Neural progenitor cell (in vitro differentiated cells): Measurements from ENCODE around the gene RFX6. TPM values are rescaled to one million over a fixed set of nuclear protein-coding genes. Genes with fewer than 3 reads are reported as not detected.

ENCODE experiments used
- DNase-seq: peaks from one replicate; pipeline ENCODE4 v3.0.0-alpha.2; 2016; ENCODE audit warnings: low spot score
- H2AFZ ChIP-seq: fragments of 200-600 bp; sonication (generic); replicated peaks from 2 replicates; pipeline ENCODE4 v1.6.1; 2016; ENCODE audit warnings: antibody characterized with exemption
- H3F3A ChIP-seq: fragments of 200-600 bp; sonication (generic); 2 replicates; pipeline ENCODE4 v1.6.1; 2016; ENCODE audit warnings: antibody characterized with exemption, low read depth
- H3K27ac ChIP-seq: fragments of 200-600 bp; sonication (generic); 2 replicates; pipeline ENCODE4 v1.5.1; 2016; ENCODE audit warnings: mild to moderate bottlenecking
- H3K27me3 ChIP-seq: fragments of 200-600 bp; sonication (generic); 2 replicates; pipeline ENCODE4 v1.6.1; 2016; ENCODE audit warnings: mild to moderate bottlenecking, moderate library complexity
- H3K36me3 ChIP-seq: fragments of 200-600 bp; sonication (generic); 2 replicates; pipeline ENCODE4 v1.5.1; 2016
- H3K4me1 ChIP-seq: fragments of 200-600 bp; sonication (generic); 2 replicates; pipeline ENCODE4 v1.6.1; 2016; ENCODE audit warnings: mixed run types
- H3K4me2 ChIP-seq: fragments of 200-600 bp; sonication (generic); 2 replicates; pipeline ENCODE4 v1.6.1; 2016
- H3K4me3 ChIP-seq: fragments of 200-600 bp; sonication (generic); 2 replicates; pipeline ENCODE4 v1.5.1; 2016
- H3K79me2 ChIP-seq: fragments of 200-600 bp; sonication (generic); 2 replicates; pipeline ENCODE4 v1.6.1; 2016; ENCODE audit warnings: low read depth
- H3K9ac ChIP-seq: fragments of 200-600 bp; sonication (generic); 2 replicates; pipeline ENCODE4 v1.6.1; 2016
- H3K9me3 ChIP-seq: fragments of 200-600 bp; sonication (generic); 2 replicates; pipeline ENCODE4 v1.5.1; 2016; ENCODE audit warnings: low read depth
- H4K20me1 ChIP-seq: fragments of 200-600 bp; sonication (generic); 2 replicates; pipeline ENCODE4 v1.6.1; 2016; ENCODE audit warnings: low read depth
- H3K27ac Mint-ChIP-seq: 3 replicates; pipeline ENCODE4 v1.8.0; 2021; ENCODE audit warnings: mixed read lengths
- H3K27me3 Mint-ChIP-seq: 2 replicates; pipeline ENCODE4 v1.8.0; 2022; ENCODE audit warnings: low read depth, mild to moderate bottlenecking, inconsistent platforms, moderate library complexity, mixed read lengths; ENCODE audit not compliant: insufficient read depth
- H3K36me3 Mint-ChIP-seq: 3 replicates; pipeline ENCODE4 v1.8.0; 2021; ENCODE audit warnings: mixed read lengths
- H3K4me1 Mint-ChIP-seq: 3 replicates; pipeline ENCODE4 v1.8.0; 2021; ENCODE audit warnings: mixed read lengths
- H3K4me3 Mint-ChIP-seq: 3 replicates; pipeline ENCODE4 v1.8.0; 2021; ENCODE audit warnings: mild to moderate bottlenecking, moderate library complexity, mixed read lengths
- H3K9me3 Mint-ChIP-seq: 3 replicates; pipeline ENCODE4 v1.8.0; 2020; ENCODE audit warnings: mixed read lengths
- EZH2 ChIP-seq: fragments of 200-600 bp; sonication (generic); IDR thresholded peaks from 2 replicates; pipeline ENCODE4 v1.6.1; 2017; ENCODE audit warnings: antibody characterized with exemption, mild to moderate bottlenecking, moderate library complexity
- EZH2phosphoT487 ChIP-seq: fragments of 200-600 bp; sonication (generic); IDR thresholded peaks from 2 replicates; pipeline ENCODE4 v1.6.1; 2017; ENCODE audit warnings: antibody characterized with exemption
- total RNA-seq: library from RNA; depleted of rRNA; stranded (reverse); fragments of >200 nt; gene quantifications from 2 replicates; pipeline ENCODE4 v1.2.3, GENCODE V29; 2015; ENCODE audit warnings: low replicate concordance
- TF ChIP-seq, protein P1 (sequence below): fragments of 200-600 bp; sonication (generic); IDR thresholded peaks from 2 replicates; pipeline ENCODE4 v1.5.1; 2017; ENCODE audit warnings: antibody characterized with exemption, mild to moderate bottlenecking

RFX6 gene
- total RNA-seq, 1 donor from 2014 or later = not detected

DNA sequence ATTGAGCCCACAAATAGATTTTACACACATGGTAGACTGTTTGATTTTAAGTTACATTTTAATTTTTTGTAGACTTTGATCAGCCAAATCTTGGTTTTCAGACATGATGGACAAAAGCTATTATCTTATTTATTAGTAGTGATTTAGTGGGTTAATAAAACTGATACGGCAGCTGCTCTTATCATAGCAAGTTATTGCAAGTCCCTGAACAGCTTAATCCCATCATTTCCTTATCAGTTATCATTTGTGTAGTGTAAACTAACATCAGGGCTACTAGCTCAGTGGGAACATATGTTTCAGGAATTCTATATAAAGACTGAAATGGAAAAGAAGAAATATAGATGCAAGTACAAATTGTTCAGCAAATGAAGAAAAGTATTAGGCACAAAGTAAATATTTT is 10.9 kb downstream of the RFX6 start:
- Histone ChIP-seq H3K79me2 (no peaks in the 10 kb centered on the region), H3K9ac (no peak overlapping the region), H3K4me3 (no peak overlapping the region), H3K9me3 (no peaks in the 10 kb centered on the region), H3K27ac (no peak overlapping the region), H4K20me1 (no peaks in the 10 kb centered on the region), H3K27me3 (no peaks in the 10 kb centered on the region), H3K36me3 (no peaks in the 10 kb centered on the region), H2AFZ (no peak overlapping the region), H3F3A (no peaks in the 10 kb centered on the region), H3K4me2 (no peak overlapping the region), H3K4me1 (peaks cover 9% of the 10 kb centered on the region)
- DNase-seq = no peak
- peaks cover 4% of the 10 kb centered on the region for H3K4me1 Mint-ChIP-seq
- H3K9me3 Mint-ChIP-seq = no peaks in the 10 kb centered on the region
- H3K27me3 Mint-ChIP-seq = peaks cover 4% of the 10 kb centered on the region
- H3K4me3 Mint-ChIP-seq = no peak overlapping the region
- no peak overlapping the region for H3K27ac Mint-ChIP-seq
- TF ChIP-seq EZH2phosphoT487 = no peak
- TF ChIP-seq, protein P1, sequence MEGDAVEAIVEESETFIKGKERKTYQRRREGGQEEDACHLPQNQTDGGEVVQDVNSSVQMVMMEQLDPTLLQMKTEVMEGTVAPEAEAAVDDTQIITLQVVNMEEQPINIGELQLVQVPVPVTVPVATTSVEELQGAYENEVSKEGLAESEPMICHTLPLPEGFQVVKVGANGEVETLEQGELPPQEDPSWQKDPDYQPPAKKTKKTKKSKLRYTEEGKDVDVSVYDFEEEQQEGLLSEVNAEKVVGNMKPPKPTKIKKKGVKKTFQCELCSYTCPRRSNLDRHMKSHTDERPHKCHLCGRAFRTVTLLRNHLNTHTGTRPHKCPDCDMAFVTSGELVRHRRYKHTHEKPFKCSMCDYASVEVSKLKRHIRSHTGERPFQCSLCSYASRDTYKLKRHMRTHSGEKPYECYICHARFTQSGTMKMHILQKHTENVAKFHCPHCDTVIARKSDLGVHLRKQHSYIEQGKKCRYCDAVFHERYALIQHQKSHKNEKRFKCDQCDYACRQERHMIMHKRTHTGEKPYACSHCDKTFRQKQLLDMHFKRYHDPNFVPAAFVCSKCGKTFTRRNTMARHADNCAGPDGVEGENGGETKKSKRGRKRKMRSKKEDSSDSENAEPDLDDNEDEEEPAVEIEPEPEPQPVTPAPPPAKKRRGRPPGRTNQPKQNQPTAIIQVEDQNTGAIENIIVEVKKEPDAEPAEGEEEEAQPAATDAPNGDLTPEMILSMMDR = no peak
- TF ChIP-seq EZH2 = no peak
- H3K36me3 Mint-ChIP-seq = no peaks in the 10 kb centered on the region

DNA sequence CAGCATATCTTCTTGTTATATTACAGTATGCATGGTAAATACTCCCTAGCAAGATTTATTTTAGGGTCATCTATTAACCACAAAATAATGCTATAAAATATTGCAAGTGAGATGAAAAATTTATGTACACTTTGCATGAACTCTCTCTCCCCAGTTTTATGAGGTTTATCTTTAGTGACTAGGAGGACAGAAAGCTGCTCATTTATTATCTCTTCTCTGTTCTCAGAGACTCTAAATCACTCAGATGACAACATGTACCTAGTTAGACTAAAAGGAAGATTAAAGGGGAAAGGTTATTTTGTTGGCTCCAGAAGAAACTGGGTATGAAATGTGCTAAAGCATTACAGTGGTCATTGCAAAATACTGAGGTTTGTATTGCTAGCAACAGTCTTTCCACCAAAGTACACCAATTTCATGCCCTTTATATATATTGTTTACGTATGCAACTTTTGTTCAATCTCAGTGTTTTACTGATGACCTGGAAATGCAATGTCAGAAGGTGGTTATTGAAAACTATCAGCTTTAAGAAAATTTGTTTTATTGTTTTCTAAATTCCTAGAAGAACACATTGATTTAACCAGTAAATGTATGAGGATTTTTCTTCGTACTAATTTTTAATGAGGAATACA is 11.8 kb downstream of the RFX6 start:
- no peak overlapping the region for H3K9ac ChIP-seq
- no peaks in the 10 kb centered on the region for H3K79me2 ChIP-seq
- no peaks in the 10 kb centered on the region for H3K36me3 ChIP-seq
- no peaks in the 10 kb centered on the region for H3K36me3 Mint-ChIP-seq
- H4K20me1 ChIP-seq = no peaks in the 10 kb centered on the region
- H3K27ac Mint-ChIP-seq = no peak overlapping the region
- no peak overlapping the region for H3K4me3 ChIP-seq
- H3K4me3 Mint-ChIP-seq = no peak overlapping the region
- H3K27me3 Mint-ChIP-seq = peaks cover 2% of the 10 kb centered on the region
- no peaks in the 10 kb centered on the region for H3F3A ChIP-seq
- no peak for DNase-seq
- no peaks in the 10 kb centered on the region for H3K9me3 Mint-ChIP-seq
- H2AFZ ChIP-seq = no peak overlapping the region
- no peak for TF ChIP-seq EZH2
- TF ChIP-seq, protein P1 = no peak
- no peak for TF ChIP-seq EZH2phosphoT487
- peaks cover 9% of the 10 kb centered on the region for H3K4me1 ChIP-seq
- peaks cover 4% of the 10 kb centered on the region for H3K4me1 Mint-ChIP-seq
- H3K4me2 ChIP-seq = no peak overlapping the region
- no peaks in the 10 kb centered on the region for H3K9me3 ChIP-seq
- no peak overlapping the region for H3K27ac ChIP-seq
- H3K27me3 ChIP-seq = no peaks in the 10 kb centered on the region

DNA sequence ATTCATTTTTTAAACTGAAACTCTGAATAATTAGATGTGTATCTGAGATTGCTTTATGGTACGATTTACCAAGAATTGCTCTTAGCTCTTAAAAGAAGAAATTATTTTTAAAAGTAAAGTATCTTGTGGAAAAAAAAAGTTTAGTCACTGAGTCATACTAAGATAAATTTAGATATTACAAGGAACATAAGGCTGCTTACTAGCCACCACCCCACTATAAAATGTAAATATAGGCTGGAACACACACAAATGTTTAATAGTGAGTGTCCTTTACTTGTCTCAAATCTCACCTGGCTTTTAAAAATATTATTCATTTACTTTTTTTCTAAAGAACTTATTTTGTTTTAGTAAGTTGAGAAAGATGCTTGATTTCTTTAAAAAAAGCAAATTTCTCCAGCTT is 17.6 kb downstream of the RFX6 start:
- Histone ChIP-seq H2AFZ (no peak overlapping the region), H3K36me3 (no peaks in the 10 kb centered on the region), H3K9ac (no peak overlapping the region), H3K4me2 (no peak overlapping the region), H3K4me1 (no peaks in the 10 kb centered on the region), H3K27me3 (no peaks in the 10 kb centered on the region), H3K4me3 (no peak overlapping the region), H4K20me1 (no peaks in the 10 kb centered on the region), H3K9me3 (peaks cover 5% of the 10 kb centered on the region), H3K27ac (no peak overlapping the region), H3F3A (no peaks in the 10 kb centered on the region), H3K79me2 (no peaks in the 10 kb centered on the region)
- TF ChIP-seq EZH2phosphoT487 (no peak), EZH2 (no peak)
- TF ChIP-seq, protein P1 = no peak
- Mint-ChIP-seq H3K4me1 (no peaks in the 10 kb centered on the region), H3K4me3 (no peak overlapping the region), H3K9me3 (no peaks in the 10 kb centered on the region), H3K27me3 (peaks cover 4% of the 10 kb centered on the region), H3K27ac (no peak overlapping the region), H3K36me3 (no peaks in the 10 kb centered on the region)
- DNase-seq = no peak
